LoVo (cell line): ENCODE data around the gene MLPH.

Source experiments
- DNase-seq: peaks from one replicate; pipeline ENCODE4 v3.0.0-alpha.2; 2016; ENCODE audit warnings: low spot score

MLPH gene

DNA sequence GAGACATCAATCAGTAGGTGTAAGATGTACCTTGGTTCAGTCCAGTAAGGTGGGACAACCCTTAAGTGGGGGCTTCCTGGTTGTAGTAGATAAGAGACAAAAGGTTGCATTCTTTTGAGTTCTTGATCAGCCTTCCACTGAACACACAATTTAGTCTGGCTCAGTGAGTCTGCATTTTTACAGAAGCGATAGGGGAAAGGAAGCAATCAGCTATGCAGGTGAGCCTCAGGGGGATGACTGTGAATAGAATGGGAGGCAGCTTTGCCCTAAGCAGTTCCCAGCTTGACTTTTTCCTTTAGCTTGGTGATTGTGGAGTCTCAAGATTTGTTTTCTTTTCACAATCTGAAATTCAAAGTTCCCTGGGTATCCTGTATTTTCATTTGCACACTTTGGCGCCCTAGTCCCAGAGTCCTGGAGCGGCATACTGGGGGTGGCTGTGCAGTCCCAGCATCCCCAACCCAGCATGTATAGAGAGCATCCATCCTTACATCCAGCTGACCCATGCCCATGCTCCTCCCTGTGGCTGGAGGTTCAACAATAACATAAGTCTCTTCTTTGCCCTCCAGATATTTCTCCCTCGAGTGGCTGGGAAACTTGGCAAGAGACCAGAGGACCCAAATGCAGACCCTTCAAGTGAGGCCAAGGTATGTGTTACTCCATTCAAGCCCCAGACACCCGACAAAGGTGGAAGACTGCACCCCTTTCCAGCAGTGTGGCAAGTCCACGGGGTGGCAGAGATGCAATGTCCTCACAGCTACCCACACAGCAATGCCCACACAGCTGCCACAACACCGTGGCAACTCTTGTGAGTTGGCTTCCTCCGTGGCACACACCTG is 59.2 kb downstream of the MLPH start:
- no peak for DNase-seq

DNA sequence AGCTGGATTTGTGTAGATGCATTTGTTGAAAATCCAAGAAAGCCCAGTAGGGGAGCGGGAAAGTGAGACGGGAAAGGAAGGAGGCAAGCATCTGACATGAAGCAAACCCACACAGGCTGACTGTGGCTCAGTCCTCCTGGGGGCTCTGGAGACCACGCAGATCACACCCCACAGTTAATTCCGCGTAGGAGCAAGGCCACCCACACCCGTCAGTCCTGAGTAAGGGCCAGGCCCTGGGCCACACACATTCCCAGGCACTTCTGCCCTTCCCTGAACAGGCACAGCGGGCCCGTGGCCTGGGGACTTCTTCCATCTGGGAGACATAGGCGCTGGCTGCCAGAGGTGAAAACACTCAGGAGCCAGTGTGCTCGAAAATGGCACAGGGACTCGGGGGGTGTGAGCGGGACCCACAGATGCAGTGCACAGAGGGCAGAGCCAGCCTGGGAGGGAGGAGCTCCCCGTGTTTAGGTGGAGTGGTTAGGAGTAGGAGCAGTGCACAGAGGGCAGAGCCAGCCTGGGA is 59.9 kb downstream of the MLPH start:
- DNase-seq: no peak

DNA sequence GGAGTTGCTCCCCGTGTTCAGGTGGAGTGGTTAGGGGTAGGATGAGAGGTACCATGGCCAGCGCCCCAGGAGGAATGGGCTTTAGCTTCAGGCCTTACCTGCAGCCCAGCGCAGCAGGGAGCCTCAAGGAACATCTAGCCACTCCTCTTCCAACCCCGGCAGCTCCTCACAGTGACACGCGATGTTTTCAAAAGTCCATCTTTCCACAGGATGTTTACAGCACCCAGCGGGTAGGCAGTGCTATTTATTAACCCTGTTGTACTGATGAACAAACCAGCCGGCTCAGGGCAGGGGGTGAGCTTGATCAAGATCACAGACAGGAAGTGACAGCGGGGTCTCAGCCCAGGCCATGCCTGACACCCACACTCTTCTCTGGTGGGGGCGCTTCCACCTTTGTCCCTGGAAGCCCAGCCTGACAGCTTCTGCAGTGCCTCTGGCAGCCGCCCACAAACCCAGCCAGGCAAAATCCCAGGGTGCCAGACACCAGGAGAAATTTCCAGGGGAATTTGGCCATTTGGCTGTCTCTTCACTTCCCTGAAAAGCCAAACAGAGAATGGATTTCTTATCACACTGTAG is 60.9 kb downstream of the MLPH start:
- no peak for DNase-seq

DNA sequence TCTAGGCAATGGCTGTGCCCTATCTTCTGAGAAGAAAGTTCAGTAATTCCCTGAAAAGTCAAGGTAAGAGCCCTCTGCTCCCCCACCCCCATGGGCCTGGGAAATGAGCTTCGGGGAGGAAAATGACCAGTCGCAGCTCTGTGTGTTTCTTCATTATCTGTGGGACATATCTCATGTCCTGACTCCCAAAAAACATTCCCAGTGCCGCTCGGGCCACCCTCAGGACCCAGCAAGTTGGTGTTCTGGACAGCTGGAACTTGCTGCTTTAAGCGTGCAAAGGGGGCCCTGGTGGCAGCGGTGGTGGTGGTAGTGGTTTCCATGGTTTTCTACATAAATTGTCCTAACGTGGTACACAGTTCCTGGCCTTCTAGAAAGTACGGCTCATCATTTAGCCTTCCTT is 62.2 kb downstream of the MLPH start:
- DNase-seq: no peak

DNA sequence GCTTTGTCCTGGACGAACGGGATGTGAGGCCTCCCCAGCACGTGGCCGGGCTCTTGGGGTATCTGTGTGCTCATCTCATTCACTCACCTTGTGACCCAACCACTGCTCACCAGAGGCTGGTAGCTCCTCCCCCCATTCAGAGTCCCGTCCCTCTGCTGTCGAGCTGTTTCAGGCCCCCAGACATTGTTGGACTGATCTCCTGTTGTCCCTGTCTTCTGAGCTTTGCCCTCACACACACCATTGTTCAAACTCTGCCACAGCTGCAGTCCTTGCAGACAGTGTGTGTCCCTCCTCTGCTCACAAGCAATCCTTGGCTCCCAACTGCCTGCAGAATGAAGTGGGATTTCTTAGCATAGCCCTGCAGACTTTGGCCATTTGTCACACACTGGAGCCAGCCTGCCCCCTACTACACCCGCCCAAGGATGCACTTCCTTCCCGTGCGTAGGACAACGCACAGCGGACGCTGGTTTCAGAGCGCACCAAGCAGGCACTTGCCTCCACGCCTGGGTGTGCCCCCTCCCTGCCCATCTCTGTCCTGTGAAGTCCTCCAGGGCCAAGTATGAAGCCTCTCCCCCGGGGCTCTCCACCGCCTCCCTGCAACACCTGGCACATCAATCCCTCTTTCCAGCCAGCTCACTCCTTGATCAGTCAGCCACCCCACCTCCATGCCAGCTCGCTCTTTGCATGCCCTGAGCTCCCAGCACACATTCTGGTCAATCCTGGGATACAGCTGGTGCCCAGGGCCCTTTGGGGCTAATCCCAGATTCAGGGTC is 62.8 kb downstream of the MLPH start:
- no peak for DNase-seq

DNA sequence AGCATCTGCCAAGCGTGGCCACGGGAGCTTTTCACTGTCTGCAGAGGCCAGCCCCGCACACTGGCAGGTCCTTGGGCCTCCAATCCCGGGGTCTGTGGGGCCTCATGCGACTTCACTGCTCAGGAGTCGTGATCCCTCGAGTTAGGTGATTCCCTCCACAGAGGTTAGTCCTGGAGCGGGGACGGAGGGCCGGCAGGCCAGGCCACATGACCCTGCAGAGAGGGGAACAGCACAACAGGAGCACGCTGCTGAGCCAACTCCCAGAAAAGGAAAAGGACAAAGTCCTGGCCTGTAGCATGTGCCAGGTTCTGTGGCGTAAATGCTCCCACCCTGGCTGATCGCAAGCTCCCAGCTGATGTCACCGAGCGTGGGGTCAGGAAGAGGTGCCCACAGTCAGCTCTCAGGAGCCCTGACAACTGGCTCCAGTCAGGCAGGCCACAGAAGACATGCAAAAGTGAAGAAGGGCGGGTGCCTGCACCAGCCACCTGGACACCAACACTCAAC is 64.1 kb downstream of the MLPH start:
- DNase-seq: no peak

DNA sequence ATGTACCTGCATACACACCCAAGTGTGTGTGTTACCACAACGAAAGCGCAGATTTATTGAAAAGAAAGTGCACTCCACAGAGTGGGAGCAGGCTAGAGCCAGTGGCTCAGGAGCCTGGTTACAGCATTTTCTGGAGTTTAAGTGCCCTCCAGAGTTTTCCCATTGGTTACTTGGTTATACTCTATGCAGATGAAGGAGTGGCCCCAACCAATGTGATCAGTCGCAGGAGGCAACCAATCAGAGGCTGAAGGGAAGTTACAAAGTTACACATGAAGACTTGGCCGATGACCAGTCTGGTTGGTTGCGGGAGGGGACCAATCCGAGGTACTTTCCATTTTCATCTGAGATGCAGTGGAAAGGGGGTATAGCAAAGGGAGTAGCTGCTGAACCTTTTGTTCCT is 65.9 kb downstream of the MLPH start:
- no peak for DNase-seq

DNA sequence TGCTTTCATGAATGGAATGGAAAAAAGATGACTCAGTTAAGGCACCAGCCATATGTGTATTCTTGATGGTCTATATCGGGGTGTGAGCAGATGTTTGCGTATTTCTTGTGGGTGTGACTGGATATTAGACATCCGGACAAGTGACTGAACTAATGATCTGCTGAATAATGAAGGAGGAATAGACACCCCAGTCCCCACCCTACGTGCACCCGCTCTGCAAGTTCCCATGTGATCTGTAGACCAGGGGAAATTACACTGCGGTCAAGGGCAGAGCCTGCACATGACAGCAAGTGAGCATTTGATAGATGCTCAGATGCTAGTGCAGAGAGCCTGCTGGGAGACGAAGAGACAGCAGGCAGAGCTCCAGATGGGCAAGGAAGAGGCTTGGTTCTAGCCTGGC is 66.9 kb downstream of the MLPH start:
- no peak for DNase-seq

DNA sequence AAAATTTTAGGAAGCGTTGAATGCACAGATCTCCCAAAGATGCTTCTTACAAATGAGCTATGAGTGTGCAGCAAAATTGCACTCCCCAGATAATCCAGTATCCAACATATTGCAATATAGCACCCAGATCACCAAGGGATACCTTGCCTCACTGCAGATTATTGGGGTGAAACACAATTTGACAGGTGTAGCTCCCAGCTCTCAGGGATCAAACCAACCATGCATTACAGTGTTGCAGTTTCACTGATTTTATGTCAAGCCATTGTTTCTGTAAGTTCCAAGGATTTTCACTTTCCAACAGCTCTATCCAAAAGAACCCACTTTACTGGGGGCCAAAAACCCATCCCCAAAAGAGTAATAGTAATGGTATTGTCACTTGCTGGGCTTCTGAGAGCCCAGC is 68.5 kb downstream of the MLPH start:
- no peak for DNase-seq

DNA sequence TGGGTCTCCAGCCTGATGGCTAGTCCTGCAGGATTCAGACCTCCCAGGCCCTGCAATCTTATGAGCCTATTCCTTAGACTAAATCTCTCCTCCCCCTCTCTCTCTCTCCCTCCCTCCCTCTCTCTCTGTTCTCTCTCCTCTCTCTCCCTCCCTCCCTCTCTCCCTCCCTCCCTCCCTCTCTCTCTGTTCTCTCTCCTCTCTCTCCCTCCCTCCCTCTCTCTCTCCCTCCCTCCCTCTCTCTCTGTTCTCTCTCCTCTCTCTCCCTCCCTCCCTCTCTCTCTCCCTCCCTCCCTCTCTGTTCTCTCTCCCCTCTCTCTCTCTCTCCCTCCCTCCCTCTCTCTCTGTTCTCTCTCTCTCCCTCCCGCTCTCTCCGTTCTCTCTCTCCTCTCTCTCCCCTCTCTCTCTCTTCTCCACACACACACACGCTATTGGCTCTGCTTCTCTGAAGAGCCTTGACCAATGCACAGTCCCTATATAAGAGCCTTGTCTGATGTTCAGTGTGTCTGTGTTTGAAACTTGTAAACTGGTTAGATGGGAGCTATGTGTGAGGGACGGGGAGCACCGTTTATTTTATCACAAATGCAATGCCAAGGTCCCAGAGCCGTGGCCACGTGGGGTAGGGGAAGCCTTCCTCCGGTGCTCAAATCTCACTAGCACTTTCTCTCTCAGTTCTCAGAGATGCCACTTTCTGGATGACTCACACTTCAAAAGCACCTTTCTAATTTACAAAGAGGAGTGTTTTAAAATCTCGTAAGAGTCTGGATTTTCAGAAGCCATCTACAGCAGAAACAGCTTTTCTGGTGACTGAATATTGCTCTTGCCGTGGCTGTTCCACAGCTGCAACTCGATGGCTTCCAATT is 70.0 kb downstream of the MLPH start:
- DNase-seq: no peak

DNA sequence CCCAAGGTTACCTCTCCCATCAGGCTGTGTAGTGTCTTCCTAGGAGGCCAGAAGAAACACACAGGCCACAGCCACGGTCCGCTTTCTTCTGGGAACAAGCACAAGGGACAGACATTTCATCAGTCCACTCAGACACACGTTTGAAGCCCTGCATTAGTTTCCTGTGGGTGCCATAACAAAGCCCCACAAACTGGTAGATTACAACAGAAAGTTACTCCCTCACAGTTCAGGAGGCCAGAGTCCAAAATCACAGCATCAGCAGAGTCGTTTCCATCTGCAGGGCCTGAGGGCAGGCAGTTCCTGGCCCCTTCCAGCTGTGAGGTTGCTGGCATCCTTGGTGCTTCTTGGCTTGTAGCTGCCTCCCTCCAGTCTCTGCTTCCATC is 70.6 kb downstream of the MLPH start:
- no peak for DNase-seq

DNA sequence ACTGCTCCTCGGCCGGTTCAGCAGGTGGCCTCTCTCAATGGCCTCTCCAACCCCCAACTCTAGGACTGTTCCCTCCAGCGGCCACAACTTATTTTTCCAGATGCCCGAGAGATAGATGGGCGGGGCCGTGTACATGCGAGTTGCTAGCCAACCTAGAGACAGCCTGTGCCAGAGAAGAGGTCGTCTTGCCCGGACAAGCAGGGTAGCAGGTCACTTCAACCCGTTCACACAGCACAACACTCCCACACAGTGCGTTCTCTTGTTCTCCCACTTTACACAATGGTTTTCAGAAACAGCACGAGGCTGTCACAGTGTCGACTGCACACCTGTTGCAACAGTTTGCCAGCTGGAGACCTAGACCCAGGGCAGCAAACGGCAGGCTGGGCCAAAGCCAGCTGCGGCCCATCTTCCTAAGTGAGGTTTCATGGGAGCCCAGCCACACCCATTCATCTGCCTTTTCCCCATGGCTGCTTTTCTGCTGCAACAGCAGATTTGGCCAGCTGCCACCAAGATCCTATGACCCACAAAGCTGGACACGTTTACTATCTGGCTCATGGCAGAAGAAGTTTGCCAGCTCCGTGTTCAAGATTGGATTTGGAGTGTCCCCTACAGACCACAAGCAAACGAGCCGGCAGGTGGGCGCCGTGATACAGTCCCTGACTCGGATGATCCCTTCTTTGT is 72.0 kb downstream of the MLPH start:
- DNase-seq: peak; percentile 40

DNA sequence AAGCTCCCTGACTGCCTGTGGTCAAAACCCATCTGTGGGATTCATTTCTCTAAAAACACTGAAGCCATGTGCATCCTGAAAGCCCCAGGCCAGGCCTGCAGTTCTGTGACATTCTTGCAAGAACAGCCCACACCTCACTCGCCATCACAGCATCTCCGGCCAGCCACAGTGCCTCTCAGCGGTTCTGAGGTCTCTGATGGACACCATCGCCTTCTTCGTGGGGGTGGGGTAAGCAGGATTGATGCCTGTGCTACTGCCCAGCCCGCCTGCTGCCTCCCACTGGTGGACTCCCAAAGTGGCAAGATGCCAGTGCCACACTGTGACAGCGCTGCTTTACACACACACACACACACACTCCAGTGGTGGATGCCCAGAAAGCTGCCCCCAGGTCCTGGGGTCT is 74.2 kb downstream of the MLPH start:
- no peak for DNase-seq

DNA sequence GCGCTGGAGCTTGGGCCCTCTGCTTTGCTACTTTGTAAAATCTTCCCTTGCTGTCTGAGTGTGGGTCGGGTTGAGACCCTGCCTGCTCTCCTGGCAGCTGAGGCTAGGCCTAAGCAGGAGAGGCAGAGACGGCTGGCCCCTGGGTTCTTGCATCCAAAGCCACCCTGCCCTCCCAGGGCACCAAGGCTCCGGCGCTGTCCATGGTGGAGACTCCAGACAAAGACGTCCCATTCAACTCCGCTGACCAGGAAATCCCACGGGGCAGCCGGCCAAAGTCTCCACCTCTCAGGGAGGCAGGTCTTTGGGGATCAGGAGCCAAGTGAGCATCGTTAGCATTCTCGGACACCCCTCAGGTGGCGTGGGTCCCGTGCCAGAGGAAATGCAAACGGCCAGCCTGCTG is 76.8 kb downstream of the MLPH start:
- DNase-seq: peak; percentile 4

DNA sequence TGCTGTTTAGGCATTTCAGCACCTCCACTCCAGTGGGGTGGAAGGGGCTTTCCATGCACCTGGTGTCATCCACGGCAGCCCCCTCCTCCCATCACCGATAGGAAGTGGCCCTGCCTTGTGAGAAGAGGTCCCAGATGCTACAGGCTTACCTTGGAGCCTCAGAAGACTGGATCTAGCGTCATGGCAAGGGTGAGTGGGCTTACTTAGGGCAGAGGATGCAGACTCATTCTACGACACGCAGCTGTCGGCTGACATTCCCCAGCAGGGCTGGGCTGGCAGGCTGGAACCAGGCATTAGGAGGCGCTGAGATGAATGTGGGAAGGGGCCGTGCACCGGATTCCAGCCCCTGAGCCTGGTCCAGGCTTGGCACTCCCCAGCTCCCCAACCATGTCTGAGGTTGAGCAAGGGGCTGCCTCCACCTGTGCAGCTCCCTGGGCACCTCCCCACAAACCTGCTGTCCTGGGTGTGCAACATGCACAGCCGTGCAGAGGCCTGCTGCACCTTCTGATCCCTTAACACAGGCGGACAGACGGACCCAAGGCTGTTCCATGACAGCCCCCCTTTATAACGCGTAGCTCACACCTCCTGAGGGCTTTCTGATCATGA is 77.6 kb downstream of the MLPH start:
- no peak for DNase-seq

DNA sequence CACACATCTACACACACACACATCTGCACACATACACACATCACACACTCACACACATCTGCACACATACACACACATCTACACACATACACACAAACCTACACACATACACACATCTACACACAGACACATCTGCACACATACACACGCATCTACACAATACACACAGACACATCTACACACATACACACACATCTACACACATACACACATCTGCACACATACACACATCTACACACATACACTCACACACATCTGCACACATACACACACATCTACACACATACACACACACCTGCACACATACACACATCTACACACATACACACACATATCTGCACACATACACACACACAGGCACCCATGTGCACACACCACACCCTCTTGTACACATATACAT is 78.9 kb downstream of the MLPH start:
- DNase-seq: no peak

DNA sequence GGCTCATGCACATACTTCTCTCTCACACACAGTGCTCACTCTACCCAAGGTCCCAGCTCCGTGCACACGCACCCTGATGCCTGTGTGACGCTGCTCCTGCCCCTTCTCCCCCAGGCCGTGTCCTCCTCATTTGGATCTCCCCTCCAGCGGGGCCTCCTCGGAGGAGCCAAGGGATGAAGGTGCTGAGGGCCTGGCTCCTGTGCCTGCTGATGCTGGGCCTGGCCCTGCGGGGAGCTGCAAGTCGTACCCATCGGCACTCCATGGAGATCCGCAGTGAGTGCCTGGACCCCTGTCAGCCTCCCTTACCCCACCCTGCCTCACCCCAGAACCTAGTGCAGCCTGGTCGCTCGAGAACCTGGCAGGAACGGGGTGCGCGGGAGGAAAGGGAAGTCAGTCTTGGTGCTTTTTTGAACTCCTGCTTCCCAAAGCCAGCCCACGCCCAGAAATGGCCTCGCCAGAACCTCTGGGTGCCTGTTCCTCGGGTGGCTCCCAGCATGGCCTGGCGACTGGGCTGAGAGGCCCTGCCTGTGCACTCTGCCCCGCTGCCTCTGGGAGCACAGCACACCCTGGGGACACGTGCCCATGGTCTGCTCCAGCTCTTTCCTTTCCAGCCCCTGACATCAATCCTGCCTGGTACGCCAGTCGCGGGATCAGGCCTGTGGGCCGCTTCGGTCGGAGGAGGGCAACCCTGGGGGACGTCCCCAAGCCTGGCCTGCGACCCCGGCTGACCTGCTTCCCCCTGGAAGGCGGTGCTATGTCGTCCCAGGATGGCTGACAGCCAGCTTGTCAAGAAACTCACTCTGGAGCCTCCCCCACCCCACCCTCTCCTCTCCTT is 79.6 kb downstream of the MLPH start, which contains the start of gene PRLH:
Gene PRLH (plus strand): TSS at position 174 of the 835 bp plus-strand sequence. CDS start 0 bp downstream, at position 174.
- no peak for DNase-seq

DNA sequence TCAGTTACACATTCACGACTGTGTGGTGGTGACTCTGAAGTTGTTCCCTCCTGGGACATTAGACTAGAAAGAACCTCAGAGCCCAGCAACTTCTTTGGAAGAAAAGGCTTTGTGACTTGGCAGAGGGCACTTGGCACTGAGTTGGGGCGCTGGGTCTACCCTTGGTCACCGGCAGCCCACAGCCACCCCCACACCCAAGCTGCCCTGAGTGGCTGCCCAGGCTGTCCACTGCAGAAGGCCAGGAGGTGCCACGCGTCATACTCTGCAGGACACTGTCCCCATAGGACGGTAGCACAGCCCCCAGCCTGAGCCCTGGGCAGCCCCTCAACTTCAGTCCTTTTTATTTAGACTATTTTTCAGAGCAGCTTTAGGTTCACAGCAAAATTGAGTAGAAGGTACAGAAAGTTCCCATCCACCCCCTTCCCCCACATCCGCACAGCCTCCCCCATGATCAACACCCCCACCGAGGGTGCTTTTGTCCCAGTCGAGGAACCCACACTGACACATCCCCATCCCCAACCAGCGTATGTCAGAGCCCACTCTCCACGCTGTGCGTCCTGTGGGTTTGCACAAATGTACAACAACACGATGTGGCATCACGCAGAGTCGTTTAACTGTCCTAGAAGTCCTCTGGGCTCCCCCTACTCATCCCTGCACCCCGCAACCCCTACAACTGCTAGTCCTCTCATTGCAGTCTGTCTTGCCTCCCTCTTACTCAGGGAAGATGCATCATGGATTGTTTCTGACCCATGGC is 80.4 kb downstream of the MLPH start:
- DNase-seq: no peak

DNA sequence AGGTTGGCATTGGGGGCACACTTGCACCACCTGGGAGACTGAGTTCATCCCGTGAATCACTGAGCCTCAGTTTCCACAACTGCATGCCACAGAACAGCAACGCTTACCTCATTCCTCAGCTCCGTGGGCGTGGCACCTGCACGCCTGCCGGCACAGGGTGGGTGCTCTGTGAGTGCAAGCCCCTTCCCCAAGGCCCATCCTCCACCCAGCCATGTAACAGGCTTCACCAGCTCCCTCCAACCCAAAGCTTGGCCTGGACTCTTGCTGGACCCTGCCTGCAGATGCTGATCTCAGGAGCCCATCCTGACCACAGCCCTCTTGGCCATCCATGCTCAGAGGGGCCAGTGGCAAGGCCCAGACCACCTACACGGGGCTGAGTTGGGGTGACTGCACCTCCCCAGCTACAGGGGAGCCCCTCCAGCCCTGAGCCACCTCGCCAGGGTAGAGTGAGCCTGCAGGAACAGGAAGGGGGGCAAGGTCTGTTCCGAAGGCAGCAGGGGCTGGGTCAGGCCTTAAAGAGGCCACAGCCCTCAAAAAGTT is 81.1 kb downstream of the MLPH start:
- no peak for DNase-seq
